HG03064 (cell line): ENCODE results near the gene CUL1.

ENCODE experiments used
- ATAC-seq: cut with Tn5 transposase; IDR thresholded peaks from one replicate; pipeline ENCODE4 v1.9.1; 2021; ENCODE audit warnings: low read depth; ENCODE audit not compliant: unreplicated experiment

The CUL1 gene

GRCh38 chr7:148698397-148699023, at the start of gene CUL1:
Gene CUL1, plus strand, starts transcription at chr7:148698903. Its CDS starts 31,220 bp downstream, at chr7:148730123.
- peak; percentile 66 for ATAC-seq

GRCh38 chr7:148650232-148650858, 48.4 kb upstream of the CUL1 start:
- no peak for ATAC-seq

- no peak for ATAC-seq
These were observed 45.9 kb upstream of the CUL1 start for GRCh38 chr7:148652773-148653172.

- no peak for ATAC-seq
These were observed 40.8 kb upstream of the CUL1 start for GRCh38 chr7:148657929-148658328.

- ATAC-seq = no peak
These were observed 37.2 kb upstream of the CUL1 start for GRCh38 chr7:148661471-148661870.

GRCh38 chr7:148662646-148663045, 36.1 kb upstream of the CUL1 start:
- no peak for ATAC-seq

GRCh38 chr7:148664324-148664723, 34.4 kb upstream of the CUL1 start:
- ATAC-seq = no peak

GRCh38 chr7:148665221-148665620, 33.5 kb upstream of the CUL1 start:
- ATAC-seq = no peak

- no peak for ATAC-seq
These were observed 28.8 kb upstream of the CUL1 start for GRCh38 chr7:148669927-148670326.

GRCh38 chr7:148670374-148670773, 28.3 kb upstream of the CUL1 start:
- no peak for ATAC-seq

GRCh38 chr7:148670807-148671206, 27.9 kb upstream of the CUL1 start:
- ATAC-seq = no peak

GRCh38 chr7:148672041-148672440, 26.7 kb upstream of the CUL1 start:
- no peak for ATAC-seq

GRCh38 chr7:148674689-148675088, 24.0 kb upstream of the CUL1 start:
- ATAC-seq = no peak

GRCh38 chr7:148676291-148676690, 22.4 kb upstream of the CUL1 start:
- no peak for ATAC-seq

- no peak for ATAC-seq
These were observed 16.9 kb upstream of the CUL1 start for GRCh38 chr7:148681821-148682220.

GRCh38 chr7:148684289-148684830, 14.3 kb upstream of the CUL1 start:
- no peak for ATAC-seq

GRCh38 chr7:148686312-148686937, 12.3 kb upstream of the CUL1 start:
- no peak for ATAC-seq

GRCh38 chr7:148687555-148687954, 11.1 kb upstream of the CUL1 start:
- ATAC-seq = no peak

- ATAC-seq = no peak
These were observed 10.2 kb upstream of the CUL1 start for GRCh38 chr7:148688526-148688925.

GRCh38 chr7:148693651-148694050, 5.1 kb upstream of the CUL1 start:
- no peak for ATAC-seq

- no peak for ATAC-seq
These were observed 4.1 kb upstream of the CUL1 start for GRCh38 chr7:148694631-148695030.

- ATAC-seq = no peak
These were observed 2.8 kb upstream of the CUL1 start for GRCh38 chr7:148695953-148696352.
